Upper lobe of right lung (tissue), 1 donor: ENCODE measurements around the gene COMP. TPM values are rescaled to one million over a fixed set of nuclear protein-coding genes. Genes with fewer than 3 reads are reported as not detected.
A peak's percentile ranks its signal among the peaks of the same experiment; 100 is the strongest.

Experiments
- ATAC-seq: fragments of 200-7000 bp; cut with Tn5 transposase; one replicate; pipeline ENCODE4 v1.9.1; 2020; ENCODE audit warnings: mild to moderate bottlenecking, moderate library complexity
- DNase-seq: peaks from one replicate; pipeline ENCODE4 v3.0.0-alpha.2; 2020
- H3K27ac ChIP-seq: fragments of 200-600 bp; one replicate; pipeline ENCODE4 v1.8.0; 2022
- H3K27me3 ChIP-seq: fragments of 200-600 bp; one replicate; pipeline ENCODE4 v1.8.0; 2022; ENCODE audit warnings: mild to moderate bottlenecking
- H3K36me3 ChIP-seq: fragments of 200-600 bp; one replicate; pipeline ENCODE4 v1.8.0; 2022
- H3K4me1 ChIP-seq: fragments of 200-600 bp; one replicate; pipeline ENCODE4 v1.8.0; 2022
- H3K4me3 ChIP-seq: fragments of 200-600 bp; one replicate; pipeline ENCODE4 v1.8.0; 2022; ENCODE audit warnings: mild to moderate bottlenecking
- H3K9me3 ChIP-seq: fragments of 200-600 bp; one replicate; pipeline ENCODE4 v1.8.0; 2022
- intact Hi-C: fragments of 100-400 bp; cut with DNase I; formaldehyde crosslinking; loops from one replicate; pipeline ENCODE4 v1.11.0; 2022
- total RNA-seq: library from RNA; stranded (reverse); fragmentation: NEBNext Ultra II Directional; extraction: Animal tissue kit (Norgen Biotek cat#: 25700); gene quantifications from one replicate; pipeline ENCODE4 v1.2.1, GENCODE V29; 2021
- TF ChIP-seq, protein P1 (sequence below): fragments of 200-600 bp; IDR thresholded peaks from one replicate; pipeline ENCODE4 v1.8.0; 2022; ENCODE audit warnings: antibody characterized with exemption
- donor health status: DM: no; HTN: yes; CAD: no; lungs with severe emphysema.

Gene COMP
- total RNA-seq, 1 donor from 2014 or later = 9.7 TPM

DNA sequence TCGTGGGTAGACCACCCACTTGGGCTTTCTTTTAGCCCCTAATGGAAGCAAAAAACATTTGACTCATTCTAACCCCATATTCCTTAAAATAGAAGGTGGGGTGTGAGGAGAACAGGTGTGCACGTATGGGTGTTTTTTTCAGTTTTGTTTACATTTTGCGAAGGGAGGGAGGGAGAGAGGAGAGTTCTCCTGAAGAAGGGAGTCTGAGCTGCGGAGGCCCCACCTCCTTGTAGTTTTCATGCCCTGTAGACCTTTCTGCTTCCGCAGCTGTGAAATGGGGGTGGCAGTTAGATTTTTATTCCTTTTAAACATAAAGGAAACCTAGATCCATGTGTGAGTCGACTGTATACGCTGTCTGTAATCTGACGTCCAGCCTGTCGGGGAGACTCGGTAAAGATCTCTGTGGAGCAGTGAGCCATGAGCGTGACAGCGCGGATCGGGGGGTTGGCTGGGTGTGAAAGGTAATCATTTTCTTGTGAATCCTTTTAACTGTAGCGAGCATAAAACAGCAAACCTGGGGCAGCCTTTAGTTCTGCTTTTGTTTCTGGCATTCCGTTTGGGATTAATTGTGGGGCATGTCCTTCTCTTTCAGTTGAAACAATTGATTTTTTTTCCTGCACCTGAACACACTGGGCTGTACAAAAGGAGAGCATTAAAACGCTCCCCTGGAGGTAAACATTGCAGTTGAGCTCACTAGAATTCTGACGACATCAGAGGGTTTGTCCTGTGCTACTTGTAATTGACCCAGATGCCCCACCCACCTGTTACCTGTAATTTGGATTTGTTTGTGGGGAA is 42.9 kb upstream of the COMP start:
- TF ChIP-seq, protein P1, sequence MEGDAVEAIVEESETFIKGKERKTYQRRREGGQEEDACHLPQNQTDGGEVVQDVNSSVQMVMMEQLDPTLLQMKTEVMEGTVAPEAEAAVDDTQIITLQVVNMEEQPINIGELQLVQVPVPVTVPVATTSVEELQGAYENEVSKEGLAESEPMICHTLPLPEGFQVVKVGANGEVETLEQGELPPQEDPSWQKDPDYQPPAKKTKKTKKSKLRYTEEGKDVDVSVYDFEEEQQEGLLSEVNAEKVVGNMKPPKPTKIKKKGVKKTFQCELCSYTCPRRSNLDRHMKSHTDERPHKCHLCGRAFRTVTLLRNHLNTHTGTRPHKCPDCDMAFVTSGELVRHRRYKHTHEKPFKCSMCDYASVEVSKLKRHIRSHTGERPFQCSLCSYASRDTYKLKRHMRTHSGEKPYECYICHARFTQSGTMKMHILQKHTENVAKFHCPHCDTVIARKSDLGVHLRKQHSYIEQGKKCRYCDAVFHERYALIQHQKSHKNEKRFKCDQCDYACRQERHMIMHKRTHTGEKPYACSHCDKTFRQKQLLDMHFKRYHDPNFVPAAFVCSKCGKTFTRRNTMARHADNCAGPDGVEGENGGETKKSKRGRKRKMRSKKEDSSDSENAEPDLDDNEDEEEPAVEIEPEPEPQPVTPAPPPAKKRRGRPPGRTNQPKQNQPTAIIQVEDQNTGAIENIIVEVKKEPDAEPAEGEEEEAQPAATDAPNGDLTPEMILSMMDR = no peak
- Histone ChIP-seq H3K4me1 (peaks cover 54% of the 10 kb centered on the region), H3K27ac (peak overlapping the region; percentile 87), H3K36me3 (peaks cover 6% of the 10 kb centered on the region), H3K27me3 (no peaks in the 10 kb centered on the region), H3K9me3 (no peaks in the 10 kb centered on the region), H3K4me3 (peak overlapping the region; percentile 93)
- no peak for DNase-seq
- no peak for ATAC-seq
- intact Hi-C loops = no loop called here

DNA sequence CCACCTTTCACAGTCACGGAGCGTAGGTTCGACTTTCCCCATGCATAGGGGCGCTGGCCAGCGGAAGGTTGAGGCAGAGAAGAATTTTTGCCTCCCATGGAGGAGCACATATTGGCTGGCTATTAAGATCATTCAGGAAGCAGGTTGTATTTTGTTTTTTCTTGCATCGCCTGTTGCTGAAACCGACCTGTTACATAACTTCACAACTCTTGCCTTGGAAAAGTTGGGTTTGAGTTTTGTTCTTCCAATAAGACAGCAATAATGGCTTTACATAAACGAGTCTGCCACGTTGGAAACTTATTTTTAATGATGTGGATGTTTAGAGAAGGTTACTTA is 42.0 kb upstream of the COMP start:
- Histone ChIP-seq H3K27me3 (no peaks in the 10 kb centered on the region), H3K9me3 (no peaks in the 10 kb centered on the region), H3K27ac (peak overlapping the region; percentile 87), H3K4me1 (peaks cover 45% of the 10 kb centered on the region), H3K36me3 (peaks cover 6% of the 10 kb centered on the region), H3K4me3 (peak overlapping the region; percentile 93)
- TF ChIP-seq, protein P1 = no peak
- intact Hi-C loops = no loop called here
- ATAC-seq (no peak), DNase-seq (no peak)

DNA sequence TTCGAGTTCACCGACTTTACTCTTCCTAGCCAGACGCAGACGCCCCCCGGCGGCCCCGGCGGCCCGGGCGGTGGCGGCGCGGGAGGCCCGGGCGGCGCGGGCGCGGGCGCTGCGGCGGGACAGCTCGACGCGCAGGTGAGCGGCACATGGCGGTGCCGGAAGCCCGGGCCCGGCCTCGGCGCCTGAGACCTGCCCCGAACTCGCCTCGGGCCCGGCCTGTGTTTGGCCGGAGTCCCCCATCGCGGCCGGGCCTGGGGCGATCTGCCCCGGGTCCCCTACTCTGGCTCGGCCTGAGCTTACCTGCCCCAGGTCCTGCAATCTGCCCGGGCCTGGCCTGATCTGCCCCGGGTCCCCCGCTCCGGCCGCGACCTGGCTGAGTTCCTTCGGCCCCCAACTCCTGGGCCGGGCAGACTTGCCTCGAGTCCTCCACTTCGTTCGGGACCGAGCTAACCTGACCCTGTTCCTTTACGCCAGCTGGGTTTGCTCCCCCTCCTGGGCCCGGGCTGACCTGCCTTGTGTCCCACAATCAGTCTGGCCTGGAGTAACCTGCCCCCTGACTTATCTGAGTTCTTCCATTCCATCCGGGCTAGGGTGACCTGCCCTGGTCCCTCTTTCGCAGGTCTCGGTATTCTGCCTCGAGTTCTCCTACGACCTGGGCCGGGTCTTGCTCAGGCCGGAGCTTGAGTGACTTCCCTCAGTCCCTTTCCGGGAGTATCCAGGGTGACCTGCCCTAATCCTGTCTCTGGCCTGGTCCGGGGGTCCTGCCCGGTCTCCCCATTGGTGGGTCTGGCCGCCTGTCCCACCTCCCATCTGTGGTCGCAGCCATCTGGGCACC is 41.4 kb upstream of the COMP start:
- Histone ChIP-seq H3K27me3 (no peaks in the 10 kb centered on the region), H3K4me3 (peak overlapping the region; percentile 93), H3K4me1 (peaks cover 39% of the 10 kb centered on the region), H3K27ac (peak overlapping the region; percentile 87), H3K36me3 (peaks cover 1% of the 10 kb centered on the region), H3K9me3 (no peaks in the 10 kb centered on the region)
- intact Hi-C loops = no loop called here
- TF ChIP-seq, protein P1 = peak; percentile 17
- ATAC-seq (peak; percentile 45), DNase-seq (no peak)

DNA sequence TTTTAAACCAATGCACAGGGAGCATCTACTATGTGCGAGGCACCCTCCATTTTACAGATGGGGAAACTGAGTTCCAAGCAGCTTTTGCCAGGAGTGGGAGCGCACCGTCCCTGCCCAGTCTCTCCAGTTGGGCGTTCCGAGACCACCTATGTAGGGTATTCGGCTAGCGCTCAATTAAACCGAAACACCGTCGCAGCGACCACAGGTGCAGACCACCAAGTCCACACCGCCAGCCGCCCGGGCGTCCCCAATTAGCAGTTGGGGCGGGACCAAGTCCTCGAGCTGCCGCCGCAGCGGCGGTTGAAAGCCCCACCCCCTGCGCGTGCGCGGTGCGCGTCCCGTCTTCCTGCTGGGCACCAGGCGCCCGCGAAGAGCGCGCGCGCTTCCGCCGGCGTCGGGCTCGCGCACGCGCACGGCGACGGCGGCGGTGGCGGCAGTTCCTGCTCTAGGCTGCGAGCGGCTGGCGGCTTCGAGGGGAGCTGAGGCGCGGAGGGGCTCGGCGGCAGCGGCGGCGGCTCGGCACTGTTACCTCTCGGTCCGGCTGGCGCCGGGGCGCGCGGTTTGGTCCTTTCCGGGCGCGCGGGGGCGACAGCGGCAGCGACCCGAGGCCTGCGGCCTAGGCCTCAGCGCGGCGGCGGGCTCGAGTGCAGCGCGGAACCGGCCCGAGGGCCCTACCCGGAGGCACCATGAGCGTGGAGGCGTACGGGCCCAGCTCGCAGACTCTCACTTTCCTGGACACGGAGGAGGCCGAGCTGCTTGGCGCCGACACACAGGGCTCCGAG is 40.6 kb upstream of the COMP start, which contains the start of gene UPF1:
UPF1 (plus strand) TSS at position 436 of the 782 bp plus-strand sequence; CDS start at position 687, 251 bp downstream.
- Histone ChIP-seq H3K27ac (peak within 1 kb of the TSS; percentile 87), H3K4me3 (peak within 1 kb of the TSS; percentile 93), H3K4me1 (peaks cover 34% of the 10 kb centered on the region), H3K36me3 (no peaks in the 10 kb centered on the region), H3K9me3 (peaks cover 5% of the 10 kb centered on the region), H3K27me3 (no peaks in the 10 kb centered on the region)
- DNase-seq (peak; percentile 99), ATAC-seq (peak; percentile 96)
- TF ChIP-seq, protein P1 = peak; percentile 4
- intact Hi-C loops = no loop called here

DNA sequence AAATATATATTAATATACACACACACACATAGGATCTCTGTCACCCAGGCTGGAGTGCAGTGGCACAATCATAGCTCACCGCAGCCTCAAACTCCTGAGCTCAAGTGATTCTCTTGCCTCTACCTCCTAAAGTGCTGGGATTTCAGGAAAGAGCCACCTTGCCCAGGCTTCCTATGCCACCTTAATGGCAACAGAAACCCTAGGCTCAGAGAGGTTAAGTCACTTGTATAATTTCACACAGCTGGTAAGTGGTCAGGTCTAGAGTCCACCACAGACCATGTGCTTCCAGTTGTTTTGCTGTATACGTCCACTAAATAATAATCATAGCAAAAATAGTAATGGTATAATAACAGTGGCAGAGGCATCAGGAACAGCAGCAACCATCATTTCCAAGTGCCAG is 39.4 kb upstream of the COMP start:
- DNase-seq (no peak), ATAC-seq (no peak)
- peaks cover 5% of the 10 kb centered on the region for H3K9me3 ChIP-seq
- intact Hi-C loops = no loop called here
- no peaks in the 10 kb centered on the region for H3K27me3 ChIP-seq
- TF ChIP-seq, protein P1 = no peak
- peaks cover 23% of the 10 kb centered on the region for H3K4me1 ChIP-seq
- no peaks in the 10 kb centered on the region for H3K36me3 ChIP-seq
- H3K27ac ChIP-seq = no peak overlapping the region
- H3K4me3 ChIP-seq = no peak overlapping the region
